ENCODE data around the gene SMIM36.
"Not testable (repeated sequence)": the region's sequence is repeated elsewhere in the genome, so short reads cannot be mapped to it uniquely, and the experiment has no call there.

SMIM36 gene

DNA sequence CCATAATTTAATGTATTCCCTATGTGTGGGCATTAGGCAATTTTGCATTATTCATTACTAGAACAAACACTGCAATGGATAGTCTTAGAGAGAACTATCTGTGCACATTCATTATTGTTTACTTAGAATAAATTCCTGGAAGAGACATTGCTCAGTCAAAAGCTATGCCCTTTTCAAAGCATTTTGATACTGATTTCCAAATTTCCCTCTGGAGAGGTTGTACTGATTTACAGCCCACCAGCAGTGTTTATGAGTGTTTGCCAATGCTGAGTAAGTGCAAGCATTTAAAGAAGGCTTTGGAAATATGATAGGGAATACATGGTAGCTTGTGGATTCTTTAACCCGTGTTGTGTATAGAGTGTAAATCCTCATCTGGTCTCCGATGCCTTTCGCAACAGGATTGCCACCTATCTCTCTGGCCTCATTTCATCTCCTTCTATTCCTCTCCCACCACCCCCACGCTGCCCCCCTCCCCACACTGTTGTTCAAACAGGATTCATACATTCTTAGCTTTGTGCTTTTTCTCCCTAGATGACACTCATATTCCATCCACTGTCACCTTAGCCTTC, 56.3 kb downstream of the SMIM36 start:
- no peak for FAIRE-seq

DNA sequence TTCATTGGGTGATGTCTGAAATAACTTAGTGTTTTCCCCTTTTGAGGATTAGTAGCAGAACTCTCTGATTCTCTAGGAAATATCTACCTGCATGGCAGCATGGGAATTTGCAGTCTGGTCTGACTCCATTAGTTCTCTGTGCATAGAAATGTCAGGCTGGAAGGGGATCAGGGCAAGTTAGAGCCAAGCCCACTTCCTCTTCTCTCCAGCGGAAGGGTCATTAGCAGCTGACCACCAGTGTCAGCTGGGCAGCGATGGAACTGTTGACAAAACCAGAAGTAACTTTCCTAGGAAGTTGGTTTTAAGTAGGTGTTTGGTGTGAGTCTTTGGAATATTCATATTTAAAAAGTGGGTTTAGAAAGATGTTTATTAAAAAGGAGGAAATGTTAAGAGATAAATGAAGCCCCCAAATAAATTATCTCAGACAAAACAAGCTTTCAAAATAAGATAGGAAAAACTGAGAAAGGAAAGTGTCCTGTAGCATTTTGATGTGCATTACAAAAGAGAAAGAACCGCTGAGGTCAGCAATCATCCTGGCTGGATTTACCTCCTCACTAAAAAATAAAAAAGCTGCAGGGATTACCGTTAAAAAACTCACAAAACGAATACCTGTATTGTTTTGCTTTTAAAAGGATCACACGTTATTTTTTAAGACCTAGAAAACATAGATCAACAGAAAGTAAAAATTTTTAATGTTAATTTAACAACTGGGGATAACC, 57.3 kb downstream of the SMIM36 start:
- no peak for FAIRE-seq

- no peak for FAIRE-seq
Measured at GRCh38 chr17:55452139-55452790, 59.0 kb downstream of the SMIM36 start.

GRCh38 chr17:55451758-55452138, 59.5 kb downstream of the SMIM36 start:
- FAIRE-seq = no peak

DNA sequence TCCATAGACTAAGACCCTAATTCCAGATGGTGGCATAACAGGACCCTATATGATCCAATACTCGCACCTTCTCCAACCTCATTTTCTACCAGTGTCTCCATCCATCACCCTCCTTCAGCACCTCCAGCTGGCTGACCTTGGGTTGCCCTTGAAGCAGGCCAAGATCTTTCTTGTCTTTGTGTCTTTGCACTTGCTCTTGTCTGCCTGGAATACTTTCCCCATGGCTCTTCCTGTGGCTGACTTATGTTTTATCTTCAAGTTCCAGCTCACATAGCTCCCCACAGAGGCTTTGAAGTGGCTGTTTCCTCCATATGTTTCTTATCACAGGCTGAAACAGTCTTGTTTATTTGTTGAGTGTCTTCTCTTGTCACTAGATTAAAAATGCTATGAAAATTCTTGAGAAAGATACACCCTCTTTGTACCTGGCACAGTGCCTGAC, 60.0 kb downstream of the SMIM36 start:
- FAIRE-seq = no peak

DNA sequence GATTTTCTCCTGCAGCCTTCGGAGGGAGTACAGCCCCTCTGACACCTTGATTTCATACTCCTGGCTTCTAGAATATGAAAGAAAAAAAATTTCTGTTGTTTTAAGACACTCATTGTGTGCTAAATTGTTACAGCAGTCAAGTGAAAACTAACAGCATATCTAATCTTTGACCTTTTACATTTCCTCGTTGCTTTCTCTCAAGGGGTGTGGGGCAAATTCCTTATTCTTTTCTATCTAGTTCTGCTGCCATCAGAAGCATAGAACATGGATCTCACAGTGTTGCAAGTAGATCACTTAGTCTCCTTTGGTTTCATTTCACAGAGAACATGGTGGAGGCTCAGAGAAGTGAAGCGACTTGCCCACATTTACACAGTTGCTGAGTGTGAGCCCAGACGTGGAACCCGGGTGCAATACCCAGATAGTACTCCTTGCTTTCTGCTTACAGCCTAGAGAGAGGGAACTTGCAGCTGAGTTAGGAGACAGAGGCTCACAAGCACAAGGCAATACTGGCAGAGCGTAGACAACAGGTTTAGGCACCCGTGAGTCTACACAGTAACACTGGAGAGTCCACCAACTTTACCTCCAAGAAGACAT, 60.9 kb downstream of the SMIM36 start:
- FAIRE-seq = no peak

DNA sequence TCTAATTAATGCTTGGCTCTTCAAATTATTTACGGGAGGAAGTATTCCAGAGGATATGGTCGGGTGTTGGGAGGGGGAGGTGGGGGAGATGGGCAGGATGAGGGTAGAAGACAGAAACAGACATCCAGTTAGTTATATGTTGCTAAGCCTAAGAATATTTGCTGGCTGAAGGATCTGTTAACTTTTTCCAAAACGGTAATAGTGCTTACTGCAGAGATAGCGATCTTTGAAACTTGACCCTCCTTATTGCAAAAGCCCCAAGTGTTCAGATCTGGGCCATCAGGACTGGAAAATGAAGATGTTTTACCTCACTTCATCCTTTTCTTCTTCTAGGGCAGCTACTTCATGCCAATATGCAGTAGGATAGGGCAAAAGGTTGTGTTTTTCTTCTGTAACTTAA, 62.6 kb downstream of the SMIM36 start:
- no peak for FAIRE-seq

DNA sequence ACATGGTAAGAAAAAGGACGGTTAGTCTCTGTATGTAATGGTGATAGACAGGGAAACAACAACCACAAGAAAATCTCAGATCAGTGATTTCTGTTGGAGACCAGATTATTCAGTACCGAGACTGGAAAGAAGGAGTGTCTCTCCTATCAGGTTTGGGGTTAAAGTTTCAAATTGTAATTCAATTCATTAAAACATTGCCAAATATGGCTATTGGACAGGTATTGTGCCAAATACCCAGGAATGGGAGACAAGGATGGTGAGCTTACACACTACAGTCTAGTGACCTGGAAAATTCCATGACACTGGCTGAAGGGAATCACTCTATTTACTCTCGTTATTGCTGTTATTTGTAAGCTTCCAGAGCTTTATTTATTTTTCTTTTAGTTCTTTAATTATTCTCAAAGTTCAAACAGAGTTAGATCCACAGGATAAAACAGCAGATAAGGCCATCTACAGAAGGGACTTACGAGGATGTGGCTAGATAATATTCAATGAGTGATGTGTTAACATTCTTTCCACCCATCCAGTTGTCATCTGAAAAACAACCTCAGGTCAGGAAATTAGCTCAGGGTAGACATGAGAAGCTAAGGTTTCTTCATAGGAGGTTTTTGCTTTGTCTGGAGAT, 64.6 kb downstream of the SMIM36 start:
- FAIRE-seq = no peak

- FAIRE-seq = not testable (repeated sequence)
Measured at GRCh38 chr17:55446004-55446403, 65.2 kb downstream of the SMIM36 start.

GRCh38 chr17:55444471-55445441, 66.5 kb downstream of the SMIM36 start:
- no peak for FAIRE-seq

- no peak for FAIRE-seq
Measured at GRCh38 chr17:55443904-55444303, 67.3 kb downstream of the SMIM36 start.

- no peak for FAIRE-seq
Measured at GRCh38 chr17:55442953-55443683, 68.1 kb downstream of the SMIM36 start.

DNA sequence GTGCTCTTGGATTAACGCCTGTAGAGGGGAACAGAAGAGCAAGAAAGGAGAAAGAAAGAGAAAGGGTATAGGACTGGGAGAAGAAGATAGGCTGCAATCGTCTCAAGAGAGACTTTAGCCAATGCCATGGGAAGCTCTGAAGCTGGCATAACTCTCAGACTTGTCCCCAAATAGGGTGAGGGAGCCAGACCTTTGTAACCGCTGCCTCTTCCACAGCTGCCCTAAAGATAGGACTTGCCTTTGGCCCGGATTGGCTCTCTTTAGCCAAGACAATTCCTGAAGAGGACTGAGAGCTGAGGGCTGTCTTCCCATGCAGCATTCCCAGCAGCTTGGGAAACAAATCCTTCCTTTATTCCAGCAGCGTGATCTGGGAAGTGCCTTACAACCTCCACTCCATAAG, 68.8 kb downstream of the SMIM36 start:
- FAIRE-seq = no peak

DNA sequence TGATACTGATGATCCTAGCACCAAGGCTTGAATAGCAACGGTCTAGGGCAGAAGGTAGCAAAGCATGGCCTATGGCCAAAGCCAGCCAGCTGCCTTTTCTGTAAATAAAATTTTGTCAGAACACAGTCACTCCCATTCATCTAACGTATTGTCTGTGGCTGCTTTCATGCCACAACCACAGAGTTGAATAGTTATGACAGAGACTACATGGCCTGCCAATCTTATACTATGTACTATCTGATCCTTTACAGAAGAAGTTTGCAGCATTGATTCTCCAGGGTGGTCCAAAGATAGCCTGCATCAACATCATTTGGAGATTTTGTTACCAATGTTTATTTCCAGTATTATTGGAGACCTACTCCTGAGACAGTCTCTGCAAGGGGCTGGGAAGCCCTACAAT, 69.7 kb downstream of the SMIM36 start:
- no peak for FAIRE-seq

- no peak for FAIRE-seq
Measured at GRCh38 chr17:55440391-55440790, 70.9 kb downstream of the SMIM36 start.

GRCh38 chr17:55437159-55437605, 74.1 kb downstream of the SMIM36 start:
- no peak for FAIRE-seq

DNA sequence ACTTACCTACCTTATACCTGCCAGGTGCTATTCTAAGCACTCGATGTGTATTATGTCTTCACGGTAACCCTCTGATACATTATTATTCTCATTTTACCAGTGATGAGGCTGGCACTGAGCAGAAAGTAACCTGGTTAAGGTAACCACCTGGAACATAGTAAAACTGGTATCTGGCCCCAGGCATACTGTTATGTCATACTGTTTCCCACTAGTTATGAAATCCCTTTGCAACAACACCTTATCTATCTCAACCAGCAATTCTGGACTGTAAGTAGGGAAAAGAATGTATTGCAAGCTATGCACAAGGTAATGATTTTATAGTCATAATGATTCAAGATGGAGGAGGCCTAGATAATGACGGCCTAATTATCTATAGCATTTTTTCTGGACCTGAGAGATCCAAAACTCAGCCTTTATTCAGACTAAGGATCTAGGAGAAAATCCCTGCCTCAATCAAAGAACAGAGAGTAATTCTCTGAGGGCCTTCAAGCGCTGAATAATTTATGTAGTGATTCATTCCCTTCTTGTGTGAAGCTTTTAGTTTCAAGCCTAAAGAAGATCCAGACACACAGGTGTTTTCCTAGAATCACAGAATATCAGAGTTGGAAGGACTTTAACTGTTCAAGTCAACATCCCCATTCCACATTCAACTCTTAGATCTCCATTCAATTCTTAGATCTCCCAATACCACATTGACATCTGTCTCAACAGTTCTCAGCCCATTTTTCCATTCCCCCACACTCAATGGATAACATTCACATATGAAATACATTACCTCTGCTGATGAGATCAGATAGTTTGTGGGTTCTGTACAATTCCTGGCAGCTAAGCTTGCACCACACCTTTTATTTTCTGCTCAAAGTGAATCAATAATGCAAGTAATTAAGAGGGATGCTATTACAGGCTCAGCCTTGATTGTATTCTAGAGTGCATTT, 74.8 kb downstream of the SMIM36 start:
- FAIRE-seq = no peak

DNA sequence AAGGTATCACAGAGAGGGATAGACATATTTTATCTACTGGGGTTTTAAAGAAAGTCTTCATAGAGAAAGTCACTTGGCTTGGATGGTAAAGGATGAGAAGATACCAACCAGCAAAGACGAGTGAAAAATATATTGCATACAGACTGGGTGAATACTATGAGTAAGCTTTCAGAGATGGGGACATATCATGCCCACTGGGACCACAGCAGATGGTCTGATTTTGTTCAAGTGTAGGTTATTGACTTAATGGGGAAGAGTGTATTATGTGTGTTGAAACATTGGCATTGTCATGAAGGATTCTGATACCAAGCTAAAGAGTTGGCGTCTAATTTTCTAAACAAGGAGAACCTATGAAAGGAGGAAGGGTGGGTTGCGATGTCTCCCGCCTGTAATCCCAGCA, 75.8 kb downstream of the SMIM36 start:
- FAIRE-seq = no peak

GRCh38 chr17:55434721-55435120, 76.5 kb downstream of the SMIM36 start:
- FAIRE-seq = no peak

Data from A204.1 (cell line).